WERI-Rb-1 (cell line): Measurements from ENCODE around the gene TMEM178B.

Experiments
- DNase-seq: peaks from one replicate; pipeline ENCODE4 v3.0.0-alpha.2; 2020
- H3K27ac ChIP-seq: fragments of 250-450 bp; sonication (Bioruptor Pico); 2 replicates; pipeline ENCODE4 v1.5.1; 2020; ENCODE audit warnings: mild to moderate bottlenecking, moderate library complexity
- H3K27me3 ChIP-seq: fragments of 250-450 bp; sonication (Bioruptor Pico); 2 replicates; pipeline ENCODE4 v1.5.1; 2021; ENCODE audit warnings: mild to moderate bottlenecking, low read depth, moderate library complexity; ENCODE audit not compliant: insufficient read depth, severe bottlenecking
- H3K36me3 ChIP-seq: fragments of 250-450 bp; sonication (Bioruptor Pico); 2 replicates; pipeline ENCODE4 v1.5.1; 2020; ENCODE audit warnings: mild to moderate bottlenecking, moderate library complexity
- H3K4me3 ChIP-seq: 2 replicates; pipeline ENCODE4 v1.5.1; 2011; ENCODE audit warnings: low read depth, mild to moderate bottlenecking, control low read depth, low read length
- H3K9me3 ChIP-seq: fragments of 250-450 bp; sonication (Bioruptor Pico); 2 replicates; pipeline ENCODE4 v1.5.1; 2021; ENCODE audit warnings: mild to moderate bottlenecking, moderate library complexity; ENCODE audit not compliant: severe bottlenecking
- CTCF ChIP-seq: IDR thresholded peaks from 2 replicates; pipeline ENCODE4 v1.5.1; 2011; ENCODE audit warnings: low read depth, mild to moderate bottlenecking, control low read depth, inconsistent platforms, low read length

The TMEM178B gene

GRCh38 chr7:141528399-141528798 lies 454.5 kb downstream of the TMEM178B start:
- DNase-seq: no peak
- Histone ChIP-seq H3K27ac (no peak overlapping the region), H3K27me3 (no peaks in the 10 kb centered on the region), H3K36me3 (no peaks in the 10 kb centered on the region), H3K9me3 (no peaks in the 10 kb centered on the region), H3K4me3 (no peak overlapping the region)
- no peak for TF ChIP-seq CTCF
